Effector memory CD8-positive, alpha-beta T cell (primary cell): ENCODE data around the gene ARPC1A.
A peak's percentile ranks its signal among the peaks of the same experiment; 100 is the strongest.
"Not testable (repeated sequence)": the region's sequence is repeated elsewhere in the genome, so short reads cannot be mapped to it uniquely, and the experiment has no call there.

Experiments
- ATAC-seq: fragments of 150-1000 bp; cut with Tn5 transposase; replicated peaks from 2 replicates; pipeline ENCODE4 v1.10.0; 2021; ENCODE audit warnings: mild to moderate bottlenecking, moderate library complexity
- DNase-seq, 3 experiments: peaks; one replicate each; pipeline ENCODE4 v3.0.0; 2021
- H3K27ac Mint-ChIP-seq, 2 donors: one replicate each; pipeline ENCODE4 v1.8.0; 2022; ENCODE audit warnings: mild to moderate bottlenecking in 2 of 2, mixed read lengths in 2 of 2, moderate library complexity in 2 of 2
- H3K27me3 Mint-ChIP-seq, 2 donors: one replicate each; pipeline ENCODE4 v1.8.0; 2022; ENCODE audit warnings: mixed read lengths in 2 of 2
- H3K36me3 Mint-ChIP-seq: one replicate; pipeline ENCODE4 v1.8.0; 2022; ENCODE audit warnings: mild to moderate bottlenecking, moderate library complexity, mixed read lengths; ENCODE audit not compliant: insufficient read depth
- H3K4me1 Mint-ChIP-seq, 2 donors: one replicate each; pipeline ENCODE4 v1.8.0; 2022; ENCODE audit warnings: low read depth in 2 of 2, mixed read lengths in 2 of 2
- H3K4me3 Mint-ChIP-seq, 2 donors: one replicate each; pipeline ENCODE4 v1.8.0; 2022; ENCODE audit warnings: mild to moderate bottlenecking in 2 of 2, mixed read lengths in 2 of 2, moderate library complexity in 2 of 2
- H3K9me3 Mint-ChIP-seq, 2 donors: one replicate each; pipeline ENCODE4 v1.8.0; 2022; ENCODE audit warnings: mixed read lengths in 2 of 2

The ARPC1A gene

DNA sequence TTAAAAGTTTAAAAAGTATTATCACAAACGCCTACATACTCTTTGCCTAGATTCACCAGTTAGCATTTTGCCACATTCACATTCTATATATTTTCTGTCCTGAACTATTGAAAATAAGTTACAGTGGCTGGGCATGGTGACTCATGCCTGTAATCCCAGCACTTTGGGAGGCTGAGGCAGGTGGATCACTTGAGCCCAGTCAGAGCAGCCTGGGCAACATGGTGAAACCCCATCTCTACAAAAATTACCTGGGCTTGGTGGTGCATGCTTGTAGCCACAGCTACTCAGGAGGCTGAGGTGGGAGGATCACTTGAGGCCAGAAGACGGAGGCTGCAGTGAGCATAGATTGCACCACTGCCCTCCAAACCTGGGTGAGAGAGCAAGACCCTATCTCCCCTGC is 5.3 kb downstream of the ARPC1A start:
- Mint-ChIP-seq H3K36me3 (peaks cover 48% of the 10 kb centered on the region), H3K4me3 (peak overlapping the region in 1 of 2 donors; percentile 64), H3K4me1 (peaks cover 29 to 51% of the 10 kb centered on the region in 2 donors), H3K9me3 (no peaks in the 10 kb centered on the region), H3K27me3 (no peaks in the 10 kb centered on the region), H3K27ac (peak overlapping the region; percentile 88 to 89)
- ATAC-seq = no peak
- DNase-seq = no peak

DNA sequence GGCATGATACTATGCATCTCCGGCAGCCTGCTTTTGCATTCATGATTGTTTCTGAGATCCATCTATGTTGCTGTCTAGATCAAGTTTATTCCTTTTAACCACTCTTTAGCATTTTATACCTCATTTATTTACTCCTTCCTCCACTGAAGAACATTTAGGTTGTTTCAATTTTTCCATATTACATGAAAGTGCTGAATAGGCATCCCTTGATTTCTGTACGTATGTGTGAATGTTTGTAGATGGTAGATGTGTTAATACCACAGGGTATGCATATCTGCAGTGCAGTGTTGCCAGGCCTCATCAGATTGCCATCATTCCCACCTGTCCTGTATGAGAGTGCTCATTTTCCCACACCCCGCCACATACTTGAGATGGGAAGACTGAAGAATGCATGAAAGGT is 13.9 kb downstream of the ARPC1A start:
- H3K4me1 Mint-ChIP-seq = no peaks in the 10 kb centered on the region
- H3K9me3 Mint-ChIP-seq = no peaks in the 10 kb centered on the region
- no peak for DNase-seq
- peaks cover 91% of the 10 kb centered on the region for H3K36me3 Mint-ChIP-seq
- no peak for ATAC-seq
- H3K4me3 Mint-ChIP-seq = no peak overlapping the region
- H3K27me3 Mint-ChIP-seq = no peaks in the 10 kb centered on the region
- no peak overlapping the region for H3K27ac Mint-ChIP-seq

DNA sequence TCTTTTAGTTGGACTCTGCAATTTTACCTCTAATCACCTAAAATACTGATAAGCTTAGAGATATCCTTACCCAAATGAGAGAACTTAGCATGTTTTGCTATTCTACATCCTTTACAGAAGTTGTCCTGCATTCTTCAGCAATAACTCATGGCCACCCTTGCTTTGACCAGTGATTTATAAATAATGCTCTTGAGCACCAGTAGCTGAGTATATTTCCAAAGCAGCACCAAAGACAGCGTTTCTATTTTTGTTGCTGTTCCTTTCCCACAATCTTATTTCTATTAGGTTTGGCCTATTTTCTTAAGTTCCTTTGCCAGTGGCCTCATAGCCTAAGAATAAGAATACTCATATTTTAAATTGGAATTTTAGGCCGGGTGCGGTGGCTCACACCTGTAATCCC is 15.0 kb downstream of the ARPC1A start:
- no peak overlapping the region for H3K27ac Mint-ChIP-seq
- no peaks in the 10 kb centered on the region for H3K9me3 Mint-ChIP-seq
- H3K27me3 Mint-ChIP-seq = no peaks in the 10 kb centered on the region
- H3K4me1 Mint-ChIP-seq = no peaks in the 10 kb centered on the region
- no peak overlapping the region for H3K4me3 Mint-ChIP-seq
- peaks cover 91% of the 10 kb centered on the region for H3K36me3 Mint-ChIP-seq
- no peak for DNase-seq
- ATAC-seq = no peak

DNA sequence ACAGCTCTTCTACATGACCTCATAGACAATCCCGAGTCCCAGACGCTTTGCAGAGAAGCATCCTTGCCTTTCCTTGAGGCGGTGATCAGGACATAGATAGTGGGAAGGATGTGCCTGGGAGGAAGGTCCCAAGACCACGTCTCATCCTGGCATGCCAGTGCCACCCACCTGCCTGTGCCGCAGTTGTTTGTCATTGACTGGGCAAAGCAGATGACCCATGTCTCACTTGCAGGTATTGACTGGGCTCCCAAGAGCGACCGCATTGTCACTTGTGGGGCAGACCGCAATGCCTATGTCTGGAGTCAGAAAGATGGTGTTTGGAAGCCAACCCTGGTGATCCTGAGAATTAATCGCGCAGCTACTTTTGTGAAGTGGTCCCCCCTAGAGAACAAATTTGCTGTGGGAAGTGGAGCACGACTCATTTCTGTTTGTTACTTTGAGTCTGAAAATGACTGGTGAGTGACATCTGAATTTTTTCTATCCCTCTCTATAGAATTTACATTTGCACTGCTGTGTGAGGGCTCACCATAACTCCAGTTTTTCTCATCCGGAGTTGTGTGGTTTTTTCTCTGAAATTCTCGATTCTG is 18.5 kb downstream of the ARPC1A start:
- H3K4me3 Mint-ChIP-seq = no peak overlapping the region
- no peak for DNase-seq
- ATAC-seq = no peak
- no peaks in the 10 kb centered on the region for H3K9me3 Mint-ChIP-seq
- peaks cover 85% of the 10 kb centered on the region for H3K36me3 Mint-ChIP-seq
- no peaks in the 10 kb centered on the region for H3K27me3 Mint-ChIP-seq
- H3K27ac Mint-ChIP-seq = peak overlapping the region in 1 of 2 donors; percentile 41
- H3K4me1 Mint-ChIP-seq = no peaks in the 10 kb centered on the region

DNA sequence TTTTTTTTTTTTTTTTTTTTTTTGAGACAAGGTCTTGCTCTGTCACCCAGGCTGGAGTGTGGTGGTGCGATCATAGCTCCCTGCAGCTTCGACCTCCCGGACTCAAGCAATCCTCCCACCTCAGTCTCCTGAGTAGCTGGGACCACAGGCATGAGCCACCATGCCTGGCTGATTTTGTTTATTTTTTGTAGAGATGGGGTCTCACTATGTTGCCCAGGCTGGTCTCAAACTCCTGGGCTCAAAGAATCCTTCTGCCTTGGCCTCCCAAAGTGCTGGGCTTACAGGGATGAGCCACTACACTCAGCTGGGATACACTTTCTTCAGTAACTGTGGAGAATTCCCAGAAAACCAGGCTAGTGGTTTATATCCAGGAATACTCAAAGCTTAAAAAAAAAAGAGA is 24.9 kb downstream of the ARPC1A start:
- not testable (repeated sequence) for H3K9me3 Mint-ChIP-seq, ATAC-seq, DNase-seq, H3K4me1 Mint-ChIP-seq, H3K4me3 Mint-ChIP-seq, H3K27me3 Mint-ChIP-seq
- peaks cover 85% of the 10 kb centered on the region for H3K36me3 Mint-ChIP-seq
- H3K27ac Mint-ChIP-seq = peak overlapping the region; percentile 49 to 68

DNA sequence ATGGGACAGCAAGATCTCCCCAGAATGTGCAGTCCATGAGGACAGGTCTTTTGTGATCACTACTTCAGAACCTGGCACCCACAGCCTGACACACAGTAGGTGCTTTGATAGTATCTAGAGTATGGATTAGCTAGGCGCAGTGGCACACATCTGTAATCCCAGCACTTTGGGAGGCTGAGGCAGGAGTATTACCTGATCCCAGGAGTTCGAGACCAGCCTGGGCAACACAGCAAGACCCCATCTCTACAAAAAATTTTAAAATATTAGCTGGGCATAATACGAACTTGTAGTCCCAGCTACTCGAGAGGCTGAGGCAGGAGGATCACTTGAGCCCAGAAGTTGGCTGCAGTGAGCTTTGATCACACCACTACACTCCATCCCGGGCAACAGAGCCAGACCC is 26.5 kb downstream of the ARPC1A start:
- peaks cover 83% of the 10 kb centered on the region for H3K36me3 Mint-ChIP-seq
- H3K4me3 Mint-ChIP-seq = no peak overlapping the region
- H3K9me3 Mint-ChIP-seq = no peaks in the 10 kb centered on the region
- peaks cover 0 to 4% of the 10 kb centered on the region in 2 donors for H3K4me1 Mint-ChIP-seq
- ATAC-seq (no peak), DNase-seq (no peak)
- no peaks in the 10 kb centered on the region for H3K27me3 Mint-ChIP-seq
- H3K27ac Mint-ChIP-seq = no peak overlapping the region

DNA sequence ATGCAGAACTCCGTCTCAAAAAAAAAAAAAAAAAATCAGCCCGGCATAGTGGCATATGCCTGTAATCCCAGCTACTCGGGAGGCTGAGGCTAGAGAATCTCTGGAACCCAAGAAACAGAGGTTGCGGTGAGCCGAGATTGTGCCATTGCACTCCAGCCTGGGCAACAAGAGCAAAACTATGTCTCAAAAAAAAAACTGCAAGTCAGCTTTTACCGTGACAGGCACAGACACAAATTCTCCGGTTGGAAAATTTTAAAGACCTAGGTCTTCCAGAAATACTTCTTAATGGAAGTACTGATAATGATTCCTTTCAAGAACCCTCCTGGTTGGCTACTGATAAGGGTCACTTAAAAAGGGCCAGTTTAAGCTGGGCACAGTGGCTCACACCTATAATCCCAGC is 29.4 kb downstream of the ARPC1A start:
- no peak overlapping the region for H3K4me3 Mint-ChIP-seq

DNA sequence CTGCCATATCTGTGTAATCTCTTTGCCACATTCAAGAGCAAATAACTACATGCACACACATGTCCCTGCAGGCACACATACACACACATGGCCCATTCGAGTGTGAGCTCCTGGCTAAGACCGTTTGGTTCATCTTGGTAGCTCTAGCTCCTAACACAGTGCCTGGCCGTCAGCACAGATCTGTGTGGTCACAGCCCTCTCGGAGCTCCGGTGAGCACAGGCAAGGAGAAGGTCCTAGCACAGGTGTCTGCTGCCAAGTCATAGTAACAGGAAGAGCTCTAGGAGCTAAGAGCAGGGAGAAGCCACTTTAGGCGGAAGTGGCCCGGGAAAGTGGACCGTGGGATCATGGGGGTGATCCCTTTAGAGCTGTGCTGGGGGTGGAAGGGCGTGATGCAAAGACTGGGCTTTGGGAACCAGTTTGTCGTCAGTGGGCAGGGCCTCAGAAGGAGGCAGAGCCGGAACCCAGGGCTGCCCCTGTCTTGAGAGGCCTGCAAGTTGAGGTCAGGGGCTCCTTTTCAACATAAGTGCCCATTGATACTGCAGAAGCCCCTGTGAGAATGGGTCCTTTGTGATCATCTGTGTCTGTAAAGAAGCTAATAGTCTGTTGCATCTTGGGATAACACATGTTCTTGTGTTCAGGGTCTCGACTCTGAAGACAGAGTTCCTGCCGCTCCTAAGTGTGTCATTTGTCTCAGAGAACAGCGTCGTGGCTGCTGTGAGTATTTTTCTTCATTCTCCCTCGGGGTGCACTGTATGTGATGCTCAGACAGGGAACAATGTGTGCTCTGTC is 32.2 kb downstream of the ARPC1A start:
- Mint-ChIP-seq H3K4me3 (no peak overlapping the region), H3K27ac (peak overlapping the region in 1 of 2 donors; percentile 61), H3K9me3 (no peaks in the 10 kb centered on the region), H3K4me1 (peaks cover 0 to 6% of the 10 kb centered on the region in 2 donors), H3K27me3 (no peaks in the 10 kb centered on the region), H3K36me3 (peaks cover 95% of the 10 kb centered on the region)
- ATAC-seq (no peak), DNase-seq (no peak)

More for the DNA sequence above, 29.4 kb downstream of the ARPC1A start:
- no peaks in the 10 kb centered on the region for H3K27me3 Mint-ChIP-seq
- ATAC-seq (no peak), DNase-seq (no peak)
- peaks cover 0 to 10% of the 10 kb centered on the region in 2 donors for H3K4me1 Mint-ChIP-seq
- H3K36me3 Mint-ChIP-seq = peaks cover 88% of the 10 kb centered on the region
- H3K27ac Mint-ChIP-seq = no peak overlapping the region
- H3K9me3 Mint-ChIP-seq = no peaks in the 10 kb centered on the region

DNA sequence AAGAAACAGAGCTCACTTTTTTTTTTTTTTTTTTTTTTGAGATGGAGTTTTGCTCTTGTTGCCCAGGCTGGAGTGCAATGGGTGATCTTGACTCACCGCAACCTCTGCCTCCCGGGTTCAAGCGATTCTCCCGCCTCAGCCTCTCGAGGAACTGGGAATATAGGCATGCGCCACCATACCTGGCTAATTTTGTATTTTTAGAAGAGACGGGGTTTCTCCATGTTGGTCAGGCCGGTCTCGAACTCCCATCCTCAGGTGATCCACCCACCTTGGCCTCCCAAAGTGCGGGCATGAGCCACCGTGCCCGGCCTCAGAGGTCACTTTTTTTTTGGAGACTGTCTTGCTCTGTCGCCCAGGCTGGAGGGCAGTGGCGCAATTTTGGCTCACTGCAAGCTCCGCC is 32.8 kb downstream of the ARPC1A start:
- not testable (repeated sequence) for ATAC-seq, H3K4me1 Mint-ChIP-seq, H3K27ac Mint-ChIP-seq, DNase-seq, H3K4me3 Mint-ChIP-seq, H3K27me3 Mint-ChIP-seq, H3K9me3 Mint-ChIP-seq
- H3K36me3 Mint-ChIP-seq = peaks cover 96% of the 10 kb centered on the region

DNA sequence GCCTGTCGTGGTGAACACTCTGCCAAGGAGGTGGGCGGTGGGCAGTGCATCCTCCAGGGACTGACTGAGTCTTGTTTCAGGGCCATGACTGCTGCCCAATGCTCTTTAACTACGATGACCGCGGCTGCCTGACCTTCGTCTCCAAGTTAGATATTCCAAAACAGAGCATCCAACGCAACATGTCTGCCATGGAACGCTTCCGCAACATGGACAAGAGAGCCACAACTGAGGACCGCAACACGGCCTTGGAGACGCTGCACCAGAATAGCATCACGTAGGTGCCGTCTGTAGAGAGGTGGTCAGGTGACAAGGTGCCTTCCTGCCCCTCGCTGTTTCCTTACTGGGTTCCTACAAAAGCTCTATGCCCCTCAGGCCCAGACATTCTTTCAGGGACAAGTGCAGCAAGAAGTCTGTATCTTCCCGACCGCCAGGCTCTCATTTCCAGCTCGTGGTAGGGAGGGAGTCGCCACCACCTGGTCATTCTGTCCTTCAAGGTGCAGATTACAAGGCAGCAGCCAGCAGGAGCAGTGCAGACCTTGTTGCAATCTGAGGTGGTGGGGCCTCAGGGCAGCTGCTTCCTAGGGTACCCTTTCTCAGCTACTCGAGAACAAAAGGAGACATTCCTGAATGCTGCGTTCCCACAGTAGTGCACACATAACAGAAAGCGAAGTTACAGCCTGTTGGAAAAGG is 33.9 kb downstream of the ARPC1A start:
- H3K27ac Mint-ChIP-seq = no peak overlapping the region
- H3K27me3 Mint-ChIP-seq = no peaks in the 10 kb centered on the region
- no peak for DNase-seq

DNA sequence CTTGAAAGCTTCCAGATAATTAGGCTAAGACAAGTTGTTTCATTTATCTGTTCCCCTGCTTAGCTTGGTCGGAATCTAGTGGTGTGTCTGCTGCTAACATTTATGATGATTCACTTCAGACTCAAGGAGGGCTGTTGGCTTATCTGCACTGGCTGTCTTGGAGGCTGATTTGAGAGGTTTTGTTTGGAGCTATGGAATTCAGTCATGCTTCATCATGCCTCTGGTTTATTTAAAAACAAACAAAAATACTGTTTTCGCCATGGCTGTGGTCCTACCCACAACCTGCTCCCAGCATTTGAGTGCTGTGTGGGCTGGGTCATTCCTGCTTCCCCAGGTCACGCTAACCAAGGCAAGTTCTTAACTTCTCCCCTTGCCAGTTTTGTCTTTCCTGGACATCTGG is 37.1 kb downstream of the ARPC1A start:
- H3K27me3 Mint-ChIP-seq = no peaks in the 10 kb centered on the region
- no peak overlapping the region for H3K27ac Mint-ChIP-seq
- H3K4me3 Mint-ChIP-seq = no peak overlapping the region
- ATAC-seq (no peak), DNase-seq (no peak)
- no peaks in the 10 kb centered on the region for H3K9me3 Mint-ChIP-seq
- H3K4me1 Mint-ChIP-seq = peaks cover 0 to 5% of the 10 kb centered on the region in 2 donors
- peaks cover 92% of the 10 kb centered on the region for H3K36me3 Mint-ChIP-seq

More for the DNA sequence above, 33.9 kb downstream of the ARPC1A start:
- Mint-ChIP-seq H3K4me3 (no peak overlapping the region), H3K36me3 (peaks cover 96% of the 10 kb centered on the region), H3K4me1 (peaks cover 0 to 6% of the 10 kb centered on the region in 2 donors), H3K9me3 (no peaks in the 10 kb centered on the region)
- no peak for ATAC-seq

DNA sequence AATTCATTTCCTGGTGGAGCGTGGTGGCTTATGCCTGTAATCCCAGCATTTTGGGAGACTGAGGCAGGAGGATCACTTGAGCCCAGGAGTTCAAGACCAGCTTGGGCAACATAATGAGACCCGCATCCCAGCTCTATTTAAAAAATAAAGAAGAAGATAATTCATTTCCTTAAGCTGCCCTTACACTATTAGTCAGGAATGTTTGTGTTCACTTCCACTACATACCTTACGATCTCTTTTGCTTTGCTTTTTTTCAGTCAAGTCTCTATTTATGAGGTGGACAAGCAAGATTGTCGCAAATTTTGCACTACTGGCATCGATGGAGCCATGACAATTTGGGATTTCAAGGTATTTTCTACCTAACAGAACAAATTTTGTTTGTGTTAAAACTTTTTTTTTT is 37.6 kb downstream of the ARPC1A start:
- peak overlapping the region in 1 of 2 donors; percentile 32 for H3K27ac Mint-ChIP-seq
- H3K27me3 Mint-ChIP-seq = no peaks in the 10 kb centered on the region
- DNase-seq (no peak), ATAC-seq (no peak)
- peaks cover 88% of the 10 kb centered on the region for H3K36me3 Mint-ChIP-seq
- H3K4me3 Mint-ChIP-seq = no peak overlapping the region
- H3K9me3 Mint-ChIP-seq = no peaks in the 10 kb centered on the region
- no peaks in the 10 kb centered on the region for H3K4me1 Mint-ChIP-seq

DNA sequence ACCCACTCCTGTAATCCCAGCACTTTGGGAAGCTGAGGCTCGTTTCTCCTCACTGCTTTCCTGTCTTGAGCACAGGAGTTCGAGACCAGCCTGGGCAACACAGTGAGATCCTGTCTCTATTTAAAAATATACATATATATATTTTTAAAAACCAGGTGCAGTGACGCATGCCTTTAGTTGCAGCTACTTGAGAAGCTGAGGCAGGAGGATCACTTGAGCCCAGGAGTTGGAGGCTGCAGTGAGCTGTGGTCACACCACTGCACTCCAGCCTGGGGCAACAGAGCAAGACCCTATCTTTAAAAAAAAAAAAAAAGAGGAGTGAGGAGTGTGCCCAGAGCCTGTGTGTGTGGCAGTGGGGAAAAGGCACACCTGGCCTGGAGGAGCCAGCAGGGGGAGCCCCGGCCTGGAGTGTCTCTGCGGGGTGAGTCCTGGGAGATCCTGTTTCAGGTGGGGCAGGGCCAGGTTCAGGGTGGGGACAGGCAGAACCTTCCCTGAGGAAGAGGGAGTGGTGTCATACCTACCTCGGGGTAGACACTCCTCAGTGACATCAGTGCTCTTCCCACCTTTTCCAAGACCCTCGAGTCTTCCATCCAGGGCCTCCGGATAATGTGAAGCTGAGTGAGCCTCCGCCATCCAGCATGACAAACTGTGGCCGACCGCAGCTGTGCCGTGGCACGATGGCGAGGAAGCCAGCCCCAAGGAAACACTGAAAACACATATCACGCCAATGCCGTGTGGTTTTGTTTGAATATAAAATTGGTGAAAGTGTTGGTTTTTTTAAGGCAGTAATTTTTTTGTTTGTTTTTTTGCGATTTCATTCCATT is 39.8 kb downstream of the ARPC1A start:
- H3K9me3 Mint-ChIP-seq = no peaks in the 10 kb centered on the region

More for the DNA sequence above, 39.8 kb downstream of the ARPC1A start:
- Mint-ChIP-seq H3K27me3 (no peaks in the 10 kb centered on the region), H3K4me1 (no peaks in the 10 kb centered on the region), H3K36me3 (peaks cover 69% of the 10 kb centered on the region), H3K27ac (no peak overlapping the region), H3K4me3 (no peak overlapping the region)
- ATAC-seq (peak; percentile 88), DNase-seq (peak; percentile 57 to 59 (median 57))
